HG03460 (cell line): ENCODE measurements around the gene PILRB.
"Not testable (repeated sequence)": the region's sequence is repeated elsewhere in the genome, so short reads cannot be mapped to it uniquely, and the experiment has no call there.

ENCODE experiments used
- ATAC-seq: cut with Tn5 transposase; IDR thresholded peaks from one replicate; pipeline ENCODE4 v1.9.1; 2021; ENCODE audit not compliant: unreplicated experiment

The PILRB gene

GRCh38 chr7:100373870-100374598 is 16.1 kb downstream of the PILRB start:
- ATAC-seq, result not testable (repeated sequence)

GRCh38 chr7:100374601-100375000 is 16.7 kb downstream of the PILRB start:
- ATAC-seq, result no peak

GRCh38 chr7:100376066-100376465 is 18.1 kb downstream of the PILRB start:
- ATAC-seq, result no peak

- no peak for ATAC-seq
Measured at GRCh38 chr7:100378114-100378755, 20.3 kb downstream of the PILRB start.

GRCh38 chr7:100380196-100380595 is 22.3 kb downstream of the PILRB start:
- ATAC-seq, result no peak

- not testable (repeated sequence) for ATAC-seq
Measured at GRCh38 chr7:100381531-100382233, 23.8 kb downstream of the PILRB start.

- not testable (repeated sequence) for ATAC-seq
Measured at GRCh38 chr7:100382234-100382853, 24.4 kb downstream of the PILRB start.

GRCh38 chr7:100384628-100385294 is 26.8 kb downstream of the PILRB start:
- ATAC-seq, result no peak

- no peak for ATAC-seq
Measured at GRCh38 chr7:100386940-100387339, 29.0 kb downstream of the PILRB start.

GRCh38 chr7:100387695-100388094 is 29.8 kb downstream of the PILRB start:
- no peak for ATAC-seq

GRCh38 chr7:100389437-100390088 is 31.6 kb downstream of the PILRB start:
- no peak for ATAC-seq

- ATAC-seq, result no peak
Measured at GRCh38 chr7:100390286-100391009, 32.5 kb downstream of the PILRB start.

GRCh38 chr7:100393233-100393905 is 35.5 kb downstream of the PILRB start:
- ATAC-seq, result no peak

GRCh38 chr7:100394077-100394476 is 36.2 kb downstream of the PILRB start:
- ATAC-seq, result no peak

GRCh38 chr7:100396421-100396982 is 38.6 kb downstream of the PILRB start:
- peak; percentile 89 for ATAC-seq

GRCh38 chr7:100397315-100398081 is 39.6 kb downstream of the PILRB start:
- ATAC-seq, result no peak

GRCh38 chr7:100398239-100398638 is 40.3 kb downstream of the PILRB start:
- ATAC-seq, result no peak

- ATAC-seq, result no peak
Measured at GRCh38 chr7:100400041-100400440, 42.1 kb downstream of the PILRB start.
